Measurements from ENCODE around the gene DNAAF5. TPM values are rescaled to one million over a fixed set of nuclear protein-coding genes. Genes with fewer than 3 reads are reported as not detected.
A peak's percentile ranks its signal among the peaks of the same experiment; 100 is the strongest.

The DNAAF5 gene
- total RNA-seq, 1 donor from 2014 or later, result 18.1 TPM

GRCh38 chr7:732556-732955 lies 6.1 kb downstream of the DNAAF5 start:
- Histone ChIP-seq H3K36me3 (peaks cover 23% of the 10 kb centered on the region), H3K4me1 (peaks cover 53% of the 10 kb centered on the region)

GRCh38 chr7:734214-734613 lies 7.7 kb downstream of the DNAAF5 start:
- no peak for DNase-seq
- H3K9me3 ChIP-seq (replicated peaks), result peaks cover 13% of the 10 kb centered on the region
- intact Hi-C loops (cut with micrococcal nuclease), result no loop called here
- H3K27me3 ChIP-seq (ENCODE audit: low read depth), result no peaks in the 10 kb centered on the region
- peaks cover 53% of the 10 kb centered on the region for H3K4me1 ChIP-seq
- no peak for TF ChIP-seq CTCF (IDR thresholded peaks at IDR 0.05; ENCODE audit: borderline replicate concordance)
- no peak overlapping the region for H3K4me3 ChIP-seq
- H3K36me3 ChIP-seq, result peaks cover 25% of the 10 kb centered on the region
- H3K27ac ChIP-seq (replicated peaks), result no peak overlapping the region

More at GRCh38 chr7:732556-732955, 6.1 kb downstream of the DNAAF5 start:
- intact Hi-C loops (cut with micrococcal nuclease), result no loop called here
- Histone ChIP-seq H3K27me3 (ENCODE audit: low read depth) (no peaks in the 10 kb centered on the region), H3K27ac (replicated peaks) (peak overlapping the region; percentile 86), H3K4me3 (no peak overlapping the region), H3K9me3 (replicated peaks) (peaks cover 13% of the 10 kb centered on the region)
- TF ChIP-seq CTCF (IDR thresholded peaks at IDR 0.05; ENCODE audit: borderline replicate concordance), result no peak
- no peak for DNase-seq

- DNase-seq, result no peak
- H3K27me3 ChIP-seq (ENCODE audit: low read depth), result no peaks in the 10 kb centered on the region
- peaks cover 53% of the 10 kb centered on the region for H3K4me1 ChIP-seq
- peaks cover 25% of the 10 kb centered on the region for H3K36me3 ChIP-seq
- H3K9me3 ChIP-seq (replicated peaks), result peaks cover 13% of the 10 kb centered on the region
- H3K27ac ChIP-seq (replicated peaks), result no peak overlapping the region
- no peak overlapping the region for H3K4me3 ChIP-seq
- intact Hi-C loops (cut with micrococcal nuclease), result no loop called here
- no peak for TF ChIP-seq CTCF (IDR thresholded peaks at IDR 0.05; ENCODE audit: borderline replicate concordance)
Measured at GRCh38 chr7:734808-735207, 8.3 kb downstream of the DNAAF5 start.

GRCh38 chr7:738241-738640 lies 11.7 kb downstream of the DNAAF5 start:
- H3K27ac ChIP-seq (replicated peaks), result peak overlapping the region; percentile 54
- intact Hi-C loops (cut with micrococcal nuclease), result no loop called here
- H3K4me1 ChIP-seq, result peaks cover 25% of the 10 kb centered on the region
- no peak for TF ChIP-seq CTCF (IDR thresholded peaks at IDR 0.05; ENCODE audit: borderline replicate concordance)
- H3K4me3 ChIP-seq, result no peak overlapping the region
- peaks cover 40% of the 10 kb centered on the region for H3K36me3 ChIP-seq
- no peaks in the 10 kb centered on the region for H3K27me3 ChIP-seq (ENCODE audit: low read depth)
- DNase-seq, result no peak
- H3K9me3 ChIP-seq (replicated peaks), result peaks cover 13% of the 10 kb centered on the region

- H3K36me3 ChIP-seq, result peaks cover 40% of the 10 kb centered on the region
- peaks cover 11% of the 10 kb centered on the region for H3K9me3 ChIP-seq (replicated peaks)
- H3K4me3 ChIP-seq, result no peak overlapping the region
- peak overlapping the region; percentile 54 for H3K27ac ChIP-seq (replicated peaks)
- peak; percentile 55 for DNase-seq
- peak; percentile 16 for TF ChIP-seq CTCF (IDR thresholded peaks at IDR 0.05; ENCODE audit: borderline replicate concordance)
- peaks cover 25% of the 10 kb centered on the region for H3K4me1 ChIP-seq
- intact Hi-C loops (cut with micrococcal nuclease), result no loop called here
- H3K27me3 ChIP-seq (ENCODE audit: low read depth), result no peaks in the 10 kb centered on the region
Measured at GRCh38 chr7:738723-739454, 12.4 kb downstream of the DNAAF5 start.
